Stomach (tissue), 9 donors: ENCODE data around the gene EHD1. TPM values are rescaled to one million over a fixed set of nuclear protein-coding genes. Genes with fewer than 3 reads are reported as not detected.

Experiments used
- DNase-seq, 2 donors: peaks; one replicate each; pipeline versions ENCODE4 v3.0.0 to v3.0.0-alpha.2; 2013 to 2019
- H3K27ac ChIP-seq, 5 donors: fragments of 200-600 bp in 4 of 5; sonication (generic) in 4 of 5; one replicate each; pipeline ENCODE4 v1.5.1; 2013 to 2019; ENCODE audit warnings: mild to moderate bottlenecking in 1 of 5, moderate library complexity in 1 of 5
- H3K27me3 ChIP-seq, 3 donors: fragments of 200-600 bp; sonication (generic); one replicate each; pipeline ENCODE4 v1.5.1; 2017 to 2019; ENCODE audit warnings: mixed run types in 1 of 3
- H3K36me3 ChIP-seq, 4 donors: fragments of 200-600 bp; sonication (generic); 1 replicate in 3 of 4; 2 replicates in 1 of 4; pipeline ENCODE4 v1.5.1; 2016 to 2019
- H3K4me1 ChIP-seq, 4 donors: fragments of 200-600 bp; sonication (generic); one replicate each; pipeline ENCODE4 v1.5.1; 2016 to 2019
- H3K4me3 ChIP-seq, 4 donors: fragments of 200-600 bp; sonication (generic) in 3 of 4; one replicate each; pipeline ENCODE4 v1.5.1; 2016 to 2019; ENCODE audit warnings: mild to moderate bottlenecking in 1 of 4
- H3K9me3 ChIP-seq, 4 donors: fragments of 200-600 bp; sonication (generic); one replicate each; pipeline ENCODE4 v1.5.1; 2016 to 2019
- CTCF ChIP-seq, 7 experiments: fragments of 450-650 bp in 4 of 7; fragments of 200-600 bp in 3 of 7; sonication (generic) in 3 of 7; IDR thresholded peaks; one replicate each; pipeline ENCODE4 v1.5.1; 2016 to 2019; ENCODE audit warnings: antibody characterized with exemption in 7 of 7, control low read depth in 2 of 7, mild to moderate bottlenecking in 1 of 7
- EP300 ChIP-seq: sonication (generic); formaldehyde crosslinking; IDR thresholded peaks from one replicate; pipeline ENCODE4 v1.6.1; 2017; ENCODE audit warnings: antibody characterized with exemption
- POLR2A ChIP-seq, 4 donors: fragments of 450-650 bp; IDR thresholded peaks; one replicate each; pipeline ENCODE4 v1.6.1; 2016; ENCODE audit warnings: antibody characterized with exemption in 4 of 4, control low read depth in 2 of 4, mild to moderate bottlenecking in 1 of 4, moderate library complexity in 1 of 4
- POLR2AphosphoS5 ChIP-seq, 3 donors: sonication (generic); formaldehyde crosslinking; IDR thresholded peaks; one replicate each; pipeline ENCODE4 v1.6.1; 2016; ENCODE audit warnings: antibody characterized with exemption in 3 of 3
- WGBS, 5 donors: extraction: QIAGEN DNeasy Blood & Tissue Kit in 3 of 5; methylation state at CpG; one replicate each; pipeline versions ENCODE4 v1.1.5 to v1.1.7; 2013 to 2018; 5-methylcytosine and 5-hydroxymethylcytosine counted together
- intact Hi-C: fragments of 100-400 bp; cut with DNase I; formaldehyde crosslinking; loops from one replicate; pipeline ENCODE4 v1.15.1; 2023; ENCODE audit warnings: low total_unique reads
- polyA plus RNA-seq, 3 donors: library from polyadenylated mRNA; stranded (reverse); fragments of 200-250 nt; gene quantifications; one replicate each; pipeline ENCODE4 v1.2.3, GENCODE V29; 2013
- total RNA-seq, 5 donors: library from RNA; depleted of rRNA; stranded (reverse); fragments of >200 nt; gene quantifications; one replicate each; pipeline versions ENCODE4 v1.1.0 to v1.2.3, GENCODE V29; 2014 to 2016
- donor health status: healthy with polysubstance abuse.
- donor health status: Bipolar disorder and iron deficiency.
- donor health status: healthy.

Gene EHD1
- total and polyA plus RNA-seq, 8 donors, result 17.9 to 160 (median 37.5) TPM

- 94 to 97% (median 96%) methylated on average over 24 to 25 of the region's 25 CpGs for WGBS, 5 donors
Observed at GRCh38 chr11:64854157-64854533, 24.3 kb downstream of the EHD1 start.

GRCh38 chr11:64853709-64854108 is 24.7 kb downstream of the EHD1 start:
- H3K9me3 ChIP-seq, result no peaks in the 10 kb centered on the region
- 70 to 83% (median 80%) methylated on average over 25 to 27 of the region's 27 CpGs for WGBS, 5 donors

More at GRCh38 chr11:64854157-64854533, 24.3 kb downstream of the EHD1 start:
- Histone ChIP-seq H3K4me3 (peak overlapping the region in 2 of 4 donors; percentile 2 to 17), H3K27ac (peak overlapping the region; percentile 2 to 94 (median 92)), H3K27me3 (no peaks in the 10 kb centered on the region), H3K4me1 (peaks cover 93 to 99% (median 97%) of the 10 kb centered on the region in 4 donors), H3K9me3 (no peaks in the 10 kb centered on the region), H3K36me3 (peaks cover 30 to 45% (median 42%) of the 10 kb centered on the region in 4 donors)
- TF ChIP-seq CTCF (IDR thresholded peaks at IDR 0.05) (no peak), POLR2AphosphoS5 (IDR thresholded peaks at IDR 0.05) (no peak), EP300 (no peak), POLR2A (IDR thresholded peaks at IDR 0.05) (no peak)
- no peak for DNase-seq
- intact Hi-C loops, result no loop called here

GRCh38 chr11:64852804-64853509 is 25.5 kb downstream of the EHD1 start:
- Histone ChIP-seq H3K9me3 (no peaks in the 10 kb centered on the region), H3K4me3 (no peak overlapping the region), H3K4me1 (peaks cover 93 to 100% (median 97%) of the 10 kb centered on the region in 4 donors), H3K27me3 (no peaks in the 10 kb centered on the region), H3K27ac (peak overlapping the region in 4 of 5 donors; percentile 90 to 94 (median 92)), H3K36me3 (peaks cover 20 to 35% (median 31%) of the 10 kb centered on the region in 4 donors)
- WGBS, 5 donors, result 81 to 83% (median 82%) methylated on average over 10 to 24 of the region's 24 CpGs
- TF ChIP-seq POLR2AphosphoS5 (IDR thresholded peaks at IDR 0.05), result no peak
- no peak for TF ChIP-seq POLR2A (IDR thresholded peaks at IDR 0.05)
- no peak for TF ChIP-seq EP300
- DNase-seq, result no peak
- intact Hi-C loops, result no loop called here

More at GRCh38 chr11:64853709-64854108, 24.7 kb downstream of the EHD1 start:
- Histone ChIP-seq H3K4me3 (peak overlapping the region in 1 of 4 donors; percentile 17), H3K4me1 (peaks cover 93 to 99% (median 97%) of the 10 kb centered on the region in 4 donors), H3K36me3 (peaks cover 26 to 41% (median 37%) of the 10 kb centered on the region in 4 donors), H3K27me3 (no peaks in the 10 kb centered on the region), H3K27ac (peak overlapping the region in 4 of 5 donors; percentile 90 to 94 (median 92))
- TF ChIP-seq POLR2A (IDR thresholded peaks at IDR 0.05) (no peak), POLR2AphosphoS5 (IDR thresholded peaks at IDR 0.05) (no peak), CTCF (IDR thresholded peaks at IDR 0.05) (no peak), EP300 (no peak)
- intact Hi-C loops, result no loop called here
- DNase-seq, result no peak

GRCh38 chr11:64851831-64852351 is 26.5 kb downstream of the EHD1 start:
- WGBS, 5 donors, result 65 to 79% (median 72%) methylated on average over 8 of the region's 8 CpGs
- H3K36me3 ChIP-seq, result peaks cover 20 to 29% (median 26%) of the 10 kb centered on the region in 4 donors
- TF ChIP-seq POLR2A (IDR thresholded peaks at IDR 0.05) (no peak), CTCF (IDR thresholded peaks at IDR 0.05) (no peak), EP300 (no peak), POLR2AphosphoS5 (IDR thresholded peaks at IDR 0.05) (no peak)
- H3K9me3 ChIP-seq, result no peaks in the 10 kb centered on the region
- H3K27ac ChIP-seq, result peak overlapping the region; percentile 9 to 94 (median 92)
- no peak for DNase-seq
- intact Hi-C loops, result no loop called here
- no peaks in the 10 kb centered on the region for H3K27me3 ChIP-seq
- H3K4me3 ChIP-seq, result no peak overlapping the region
- H3K4me1 ChIP-seq, result peaks cover 82 to 100% (median 98%) of the 10 kb centered on the region in 4 donors
